Heart left ventricle (tissue), 13 donors: ENCODE data around the gene PEX3.

ENCODE experiments used
- CTCF ChIP-seq, 12 donors: fragments of 200-600 bp; sonication (generic) in 4 of 12; IDR thresholded peaks; one replicate each; pipeline versions ENCODE4 v1.5.0 to v1.8.0; 2018 to 2022; ENCODE audit warnings: antibody characterized with exemption in 12 of 12, mild to moderate bottlenecking in 5 of 12
- POLR2A ChIP-seq, 2 donors: fragments of 450-650 bp; IDR thresholded peaks; one replicate each; pipeline ENCODE4 v1.6.1; 2017; ENCODE audit warnings: antibody characterized with exemption in 2 of 2, mild to moderate bottlenecking in 2 of 2, moderate library complexity in 2 of 2
- donor health status: ischemic (EF 13 %, LVEDD 7.1; RV severe dilation, severe dysfunction).
- donor health status: DM: no; HTN: yes; CAD: no.
- donor health status: DM: no; HTN: no; CAD: no.
- donor health status: ischemic (EF 25% LVEDD 6.9; RV normal size, moderate dysfunction).
- donor health status: ischemic (EF 25% LVEDD 5.7; RV mildly dilated, moderate dysfunction).
- donor health status: ischemic (EF 35%, LVEDD 5.7; RV mildly dilated, moderate dysfunction).
- donor health status: nonischemic (EF 11% LVEDD 7.7; RV severe dilation, severe dysfunction).
- donor health status: DM: yes; HTN: yes; CAD: no.
- donor health status: PGD.
- donor health status: ischemic (EF 29% LVEDD 5.4; RV normal size, mild dysfunction).
- donor health status: nonischemic (EF 23%, LVEDD 6.1; RV moderate dilation, normal function).

- no peak for TF ChIP-seq CTCF (IDR thresholded peaks at IDR 0.05)
- TF ChIP-seq POLR2A (IDR thresholded peaks at IDR 0.05) = no peak
These were observed 7.2 kb downstream of the PEX3 start for GRCh38 chr6:143457563-143458359.
